HUES6 (cell line): ENCODE data around the gene KCTD19.

Experiments used
- H3K27ac ChIP-seq: 2 replicates; pipeline ENCODE4 v1.7.0; 2013; ENCODE audit warnings: low read depth, mild to moderate bottlenecking, low read length, inconsistent platforms
- H3K27me3 ChIP-seq: 2 replicates; pipeline ENCODE4 v1.6.1; 2013; ENCODE audit warnings: low read length; ENCODE audit not compliant: control insufficient read depth, insufficient read depth
- H3K36me3 ChIP-seq: 2 replicates; pipeline ENCODE4 v1.6.1; 2013; ENCODE audit warnings: low read length; ENCODE audit not compliant: control insufficient read depth, insufficient read depth
- H3K4me1 ChIP-seq: 2 replicates; pipeline ENCODE4 v1.6.1; 2013; ENCODE audit warnings: low read length; ENCODE audit not compliant: control insufficient read depth, insufficient read depth
- H3K4me3 ChIP-seq: 2 replicates; pipeline ENCODE4 v1.5.1; 2013; ENCODE audit warnings: low read depth, low read length
- H3K9ac ChIP-seq: one replicate; pipeline ENCODE4 v1.6.1; 2013; ENCODE audit warnings: mild to moderate bottlenecking, low read length
- H3K9me3 ChIP-seq: 2 replicates; pipeline ENCODE4 v1.6.1; 2013; ENCODE audit warnings: low read depth, low read length; ENCODE audit not compliant: control insufficient read depth, insufficient read depth

Gene KCTD19

DNA sequence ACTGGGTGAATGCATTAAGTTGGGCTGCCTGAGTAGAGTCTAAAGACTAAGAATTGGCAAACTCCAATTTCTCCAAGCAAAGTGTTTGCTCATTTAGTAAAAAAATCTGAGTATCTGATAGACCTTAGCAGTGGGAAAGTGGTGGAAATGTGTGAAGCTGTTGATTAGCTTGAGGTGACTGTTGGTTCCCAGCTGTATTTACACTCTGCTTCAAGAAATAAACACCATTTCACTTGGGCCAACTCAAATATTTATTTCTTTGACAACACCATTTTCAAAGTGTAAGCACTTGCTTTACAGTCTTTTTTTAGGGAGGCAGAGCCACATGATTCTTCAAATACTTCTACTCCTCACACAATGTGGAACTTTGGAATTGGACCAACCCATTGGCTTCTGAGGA is 8.7 kb downstream of the KCTD19 start:
- no peak overlapping the region for H3K4me3 ChIP-seq
- H3K27ac ChIP-seq: no peak overlapping the region
- H3K9me3 ChIP-seq: no peaks in the 10 kb centered on the region
- no peaks in the 10 kb centered on the region for H3K4me1 ChIP-seq
- no peak overlapping the region for H3K9ac ChIP-seq
- H3K36me3 ChIP-seq: no peaks in the 10 kb centered on the region
- H3K27me3 ChIP-seq: 0 out of 2 replicates have a peak, but pooled peaks cover 2% of the 10 kb centered on the region

DNA sequence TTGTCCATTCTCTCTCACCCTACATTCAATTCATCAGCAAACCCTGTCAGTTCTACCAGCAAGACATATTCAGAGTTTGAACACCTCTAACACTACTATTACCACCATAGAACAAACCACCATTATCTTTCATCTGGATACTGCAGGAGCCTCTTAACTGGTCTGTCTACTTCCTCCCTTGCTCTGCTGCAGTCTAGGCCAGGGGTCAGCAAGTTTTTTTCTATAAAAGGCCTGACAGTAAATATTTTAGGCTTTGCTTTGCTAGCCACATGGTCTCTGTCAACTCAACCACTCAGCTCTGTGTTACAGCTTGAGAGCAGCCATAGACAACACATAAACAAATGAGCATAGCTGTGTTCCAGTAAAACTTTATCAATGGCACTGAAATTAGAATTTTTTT is 13.8 kb downstream of the KCTD19 start:
- Histone ChIP-seq H3K9ac (no peak overlapping the region), H3K27ac (no peak overlapping the region), H3K36me3 (no peaks in the 10 kb centered on the region), H3K4me1 (no peaks in the 10 kb centered on the region), H3K9me3 (no peaks in the 10 kb centered on the region), H3K27me3 (no peaks in the 10 kb centered on the region), H3K4me3 (no peak overlapping the region)

DNA sequence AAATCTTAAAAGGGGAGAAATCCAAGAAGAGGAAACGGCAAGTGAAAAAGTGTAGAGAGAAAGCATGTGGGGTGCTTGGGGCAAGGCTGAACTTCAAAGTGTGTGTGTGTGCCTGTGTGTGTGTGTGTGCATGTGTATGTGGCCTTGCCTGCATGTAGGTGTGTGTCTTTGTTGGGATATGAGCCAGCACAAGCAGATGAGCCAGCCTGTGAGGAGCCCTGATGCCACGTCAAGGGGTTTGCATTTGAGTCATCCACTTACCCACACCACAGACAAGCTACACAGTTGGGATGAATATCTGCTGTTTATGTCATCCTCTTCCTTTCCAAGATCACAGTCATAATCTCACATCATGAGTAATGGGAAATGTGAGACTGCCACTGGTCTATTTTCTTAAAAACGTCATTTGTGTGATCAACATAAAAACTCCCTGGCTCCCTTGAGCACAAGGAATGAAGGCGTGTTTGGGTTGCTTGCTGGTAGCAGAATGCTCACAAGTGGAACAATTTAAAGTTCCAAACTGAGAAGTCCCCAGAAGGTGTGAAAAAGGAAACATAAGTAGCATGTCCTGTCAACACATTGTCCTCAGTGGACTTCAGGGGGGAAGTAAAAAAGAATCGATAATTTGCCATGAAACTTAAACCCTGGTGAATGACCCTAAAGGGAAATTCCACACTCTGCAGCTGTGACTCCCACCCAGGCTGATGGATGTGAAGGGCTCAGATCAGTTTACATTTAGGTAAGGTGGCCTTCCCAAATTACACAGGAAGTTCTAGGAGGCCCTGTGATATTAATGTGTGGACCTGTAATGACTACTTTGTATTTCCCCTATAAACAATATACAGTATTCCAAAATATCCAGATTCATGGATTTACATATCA is 14.7 kb downstream of the KCTD19 start:
- Histone ChIP-seq H3K27ac (no peak overlapping the region), H3K9ac (no peak overlapping the region), H3K36me3 (no peaks in the 10 kb centered on the region)

DNA sequence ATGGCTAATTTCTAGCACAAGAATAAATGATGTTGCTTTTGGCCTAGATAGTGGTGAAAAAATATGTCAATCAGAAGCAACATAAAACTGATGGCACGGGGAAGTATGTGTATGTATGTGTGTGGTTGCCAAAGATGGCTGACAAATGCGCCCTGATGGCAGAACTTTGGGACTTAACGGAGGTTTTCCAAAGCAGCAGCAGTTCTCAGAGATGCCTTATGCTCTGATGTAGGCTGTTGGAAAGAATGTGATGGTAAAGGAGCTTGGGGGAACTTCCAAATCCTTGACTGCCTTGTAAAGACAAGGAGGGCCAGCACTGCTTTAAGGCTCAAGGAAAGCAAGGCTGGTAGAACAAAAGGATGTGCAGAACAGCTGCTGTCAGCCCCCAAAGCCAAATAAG is 16.0 kb downstream of the KCTD19 start:
- no peak overlapping the region for H3K9ac ChIP-seq
- H3K4me1 ChIP-seq: no peaks in the 10 kb centered on the region
- no peaks in the 10 kb centered on the region for H3K9me3 ChIP-seq
- no peaks in the 10 kb centered on the region for H3K27me3 ChIP-seq
- no peak overlapping the region for H3K4me3 ChIP-seq
- H3K27ac ChIP-seq: no peak overlapping the region
- H3K36me3 ChIP-seq: no peaks in the 10 kb centered on the region

More for the DNA sequence above, 14.7 kb downstream of the KCTD19 start:
- no peaks in the 10 kb centered on the region for H3K4me1 ChIP-seq
- H3K4me3 ChIP-seq: no peak overlapping the region
- no peaks in the 10 kb centered on the region for H3K27me3 ChIP-seq
- no peaks in the 10 kb centered on the region for H3K9me3 ChIP-seq

DNA sequence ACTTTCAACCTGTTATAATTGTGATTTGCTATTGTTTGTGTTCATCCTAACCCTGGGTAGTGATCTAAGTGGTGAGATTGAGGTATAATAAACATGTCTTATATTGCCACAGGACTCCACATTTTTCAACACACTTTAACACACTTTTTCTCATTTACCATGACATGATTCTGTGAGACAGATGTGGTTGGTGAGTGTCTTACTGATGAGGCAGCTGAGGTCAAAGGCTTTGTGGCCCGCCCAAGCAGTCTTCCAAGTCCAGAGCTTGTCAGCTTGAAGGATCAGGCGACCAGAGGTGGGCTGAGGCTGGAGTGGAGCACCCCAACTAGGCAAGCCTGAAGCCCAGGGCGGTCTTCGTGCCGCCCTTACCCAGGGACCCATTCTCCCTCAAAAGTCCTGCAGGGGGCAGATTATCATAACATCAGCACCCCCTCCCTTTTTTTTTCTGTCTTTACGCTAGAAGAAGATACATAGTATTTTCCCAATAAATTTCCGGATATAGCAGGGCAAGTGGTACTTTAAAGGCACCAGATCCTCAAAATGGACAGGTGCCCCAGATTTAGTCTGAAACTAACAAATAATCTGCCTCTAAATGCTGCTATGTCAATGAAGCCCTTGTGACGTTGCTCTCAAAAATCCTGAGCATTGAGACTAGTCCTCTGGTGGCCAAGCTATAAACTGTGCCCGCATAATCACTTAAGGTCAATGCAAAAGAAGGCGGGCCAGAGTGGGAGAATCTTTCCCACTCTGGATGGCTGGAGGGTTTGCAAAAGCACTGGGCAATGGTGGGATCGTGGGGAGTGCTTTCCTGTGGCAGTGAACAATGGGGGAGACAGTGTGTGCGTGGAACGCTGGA is 21.1 kb downstream of the KCTD19 start:
- H3K36me3 ChIP-seq: no peaks in the 10 kb centered on the region
- H3K27me3 ChIP-seq: no peaks in the 10 kb centered on the region
- peaks cover 7% of the 10 kb centered on the region; the same call in 1 of the 2 replicates for H3K4me1 ChIP-seq
- no peaks in the 10 kb centered on the region for H3K9me3 ChIP-seq
- H3K9ac ChIP-seq: no peak overlapping the region
- no peak overlapping the region for H3K4me3 ChIP-seq
- no peak overlapping the region for H3K27ac ChIP-seq

DNA sequence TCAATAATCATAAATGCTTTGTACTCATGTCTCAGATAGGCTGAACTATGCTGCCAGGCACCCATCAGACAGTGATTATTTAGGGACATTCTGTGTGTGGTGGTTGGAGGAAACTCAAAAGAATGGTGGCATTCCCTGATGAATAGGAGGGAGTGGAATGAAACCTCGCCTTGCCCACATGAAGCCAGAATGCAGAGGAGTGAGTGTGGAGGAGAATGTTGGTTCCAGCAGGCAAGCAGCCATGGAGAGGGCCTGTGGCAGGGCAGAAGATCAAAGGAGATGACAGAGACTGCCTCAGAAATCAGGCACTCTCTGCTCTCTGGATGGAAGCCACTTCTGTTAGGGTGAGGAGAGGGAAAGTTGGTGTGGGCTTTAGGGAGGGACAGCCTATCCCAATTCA is 22.5 kb downstream of the KCTD19 start:
- Histone ChIP-seq H3K36me3 (no peaks in the 10 kb centered on the region), H3K9me3 (no peaks in the 10 kb centered on the region), H3K4me1 (peaks cover 7% of the 10 kb centered on the region; the same call in 1 of the 2 replicates), H3K27ac (no peak overlapping the region), H3K27me3 (no peaks in the 10 kb centered on the region; the same call in 1 of the 2 replicates), H3K9ac (no peak overlapping the region), H3K4me3 (no peak overlapping the region)

DNA sequence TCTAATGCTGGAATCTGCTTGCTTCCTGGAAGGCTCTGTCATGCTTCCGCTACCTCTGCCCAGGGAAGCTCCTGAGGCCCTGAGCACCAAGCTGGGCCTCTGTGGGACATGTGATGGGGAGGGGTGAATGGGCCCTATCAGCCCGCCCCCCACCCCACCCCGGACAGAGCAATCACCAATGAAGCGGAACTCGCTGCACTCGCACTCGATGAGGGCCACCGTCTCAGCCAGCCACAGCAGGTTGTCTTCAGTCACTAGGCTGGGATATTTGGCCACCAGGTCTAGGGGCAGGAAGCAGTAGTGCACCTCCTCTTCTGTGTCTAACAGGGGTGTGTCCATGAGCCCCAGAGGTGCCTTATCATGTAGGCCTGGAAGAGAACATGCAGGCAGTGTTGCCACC is 23.6 kb downstream of the KCTD19 start:
- H3K27me3 ChIP-seq: no peaks in the 10 kb centered on the region; the same call in 1 of the 2 replicates
- peaks cover 7% of the 10 kb centered on the region; the same call in 1 of the 2 replicates for H3K4me1 ChIP-seq
- H3K9ac ChIP-seq: no peak overlapping the region
- no peaks in the 10 kb centered on the region for H3K36me3 ChIP-seq
- no peaks in the 10 kb centered on the region for H3K9me3 ChIP-seq
- H3K27ac ChIP-seq: no peak overlapping the region
- no peak overlapping the region for H3K4me3 ChIP-seq

DNA sequence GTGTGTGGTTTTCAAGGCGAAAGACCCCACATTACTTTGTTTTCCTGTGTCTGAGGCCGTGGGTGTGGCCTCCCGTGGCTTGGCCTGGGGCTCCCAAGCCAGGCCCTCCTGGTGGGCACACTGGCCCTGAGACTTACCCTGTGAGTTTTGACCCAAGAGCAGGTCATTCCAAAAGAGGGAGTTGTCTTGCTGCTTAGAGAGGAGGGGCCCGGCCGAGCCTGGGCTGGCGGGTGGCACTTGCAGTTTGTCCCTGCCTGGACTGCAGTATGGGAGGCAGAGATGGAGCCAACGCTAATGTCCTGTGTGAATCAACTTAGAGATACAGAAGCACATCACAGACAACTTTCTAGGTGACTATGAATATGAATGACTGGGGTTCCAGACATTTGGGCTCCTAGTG is 24.5 kb downstream of the KCTD19 start:
- Histone ChIP-seq H3K36me3 (no peaks in the 10 kb centered on the region), H3K9ac (no peak overlapping the region), H3K27ac (no peak overlapping the region), H3K9me3 (no peaks in the 10 kb centered on the region), H3K4me3 (no peak overlapping the region), H3K4me1 (peaks cover 7% of the 10 kb centered on the region; the same call in 1 of the 2 replicates), H3K27me3 (no peaks in the 10 kb centered on the region; the same call in 1 of the 2 replicates)

DNA sequence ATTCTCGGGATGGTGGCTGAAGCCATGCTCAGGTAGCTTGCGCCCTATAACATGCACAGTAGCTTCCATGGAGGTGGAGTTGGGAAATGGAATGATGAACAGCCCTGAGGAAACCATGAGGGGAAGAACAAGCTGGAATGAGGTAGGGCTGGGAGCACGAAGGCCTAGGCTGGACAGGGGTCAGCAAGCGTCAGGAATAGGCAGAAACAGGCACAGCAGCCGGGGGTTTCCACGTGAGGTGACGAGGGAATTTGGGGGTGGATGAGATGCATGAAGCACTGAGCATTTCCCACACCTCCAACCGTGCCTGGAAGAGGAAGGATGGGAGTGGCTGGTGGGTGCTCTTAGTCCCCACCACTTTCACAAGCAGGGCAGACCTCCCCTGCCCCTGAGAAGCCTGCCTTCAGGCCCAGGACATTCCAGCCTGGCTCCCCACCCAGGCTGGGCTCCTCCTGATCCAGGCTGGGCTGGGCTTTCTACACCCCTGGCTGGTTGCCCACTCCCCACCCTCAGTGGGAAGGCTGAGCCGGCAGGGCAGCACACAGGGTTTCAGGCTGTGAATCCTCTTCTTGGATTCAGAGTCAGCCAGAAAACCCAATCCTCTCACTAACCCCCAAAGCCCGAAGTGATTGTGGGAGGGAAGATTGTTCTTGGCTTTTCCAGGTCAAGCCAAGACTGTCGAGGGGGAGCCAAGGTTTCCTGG is 25.3 kb downstream of the KCTD19 start:
- Histone ChIP-seq H3K9me3 (no peaks in the 10 kb centered on the region), H3K9ac (no peak overlapping the region), H3K4me1 (peaks cover 7% of the 10 kb centered on the region; the same call in 1 of the 2 replicates), H3K27ac (no peak overlapping the region), H3K4me3 (no peak overlapping the region), H3K36me3 (no peaks in the 10 kb centered on the region), H3K27me3 (peaks cover 2% of the 10 kb centered on the region; the same call in 1 of the 2 replicates)

DNA sequence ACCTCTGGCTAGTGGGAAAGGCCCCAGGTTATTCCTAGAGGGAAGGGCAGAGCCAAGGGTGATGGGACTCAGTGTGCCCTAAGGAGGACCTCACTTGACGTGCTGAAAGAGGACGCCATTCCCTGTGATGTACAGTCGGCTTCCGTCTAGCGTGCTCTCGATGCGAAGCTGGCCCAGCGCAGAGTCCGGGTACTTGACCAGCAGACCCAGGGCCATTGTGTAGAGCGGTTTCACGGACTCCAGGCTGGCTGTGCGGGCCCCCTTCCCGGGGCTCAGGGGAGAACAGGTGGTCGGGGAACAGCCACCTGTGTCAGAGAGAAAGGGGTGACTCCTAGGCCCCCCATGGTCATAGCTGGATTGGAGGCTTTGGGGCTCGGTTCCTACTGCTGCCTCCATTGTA is 27.3 kb downstream of the KCTD19 start:
- H3K4me1 ChIP-seq: peaks cover 7% of the 10 kb centered on the region; the same call in 1 of the 2 replicates
- no peak overlapping the region for H3K4me3 ChIP-seq
- peaks cover 11% of the 10 kb centered on the region; the same call in 1 of the 2 replicates for H3K27me3 ChIP-seq
- H3K9ac ChIP-seq: no peak overlapping the region
- no peaks in the 10 kb centered on the region for H3K9me3 ChIP-seq
- no peaks in the 10 kb centered on the region for H3K36me3 ChIP-seq
- no peak overlapping the region for H3K27ac ChIP-seq
